Measurements from ENCODE around the gene ORAI3. TPM values are rescaled to one million over a fixed set of nuclear protein-coding genes. Genes with fewer than 3 reads are reported as not detected.
A peak's percentile ranks its signal among the peaks of the same experiment; 100 is the strongest.

The ORAI3 gene
- total and polyA plus RNA-seq, 2 of the 13 experiments (the other 11 are each of a cell fraction or from before 2014, with no cell fraction given): 11.4 to 32.0 TPM

- TF ChIP-seq EED (CRISPR knock-in tag; IDR thresholded peaks at IDR 0.05) (no peak; the same call in 1 of the 2 replicates), SPEN (CRISPR knock-in tag; IDR thresholded peaks at IDR 0.05; ENCODE audit: low read depth) (peak; percentile 85), ZNF670 (CRISPR knock-in tag; IDR thresholded peaks at IDR 0.05; ENCODE audit: borderline replicate concordance) (no peak; the same call in 1 of the 2 replicates), TEAD2 (CRISPR knock-in tag; IDR thresholded peaks at IDR 0.05) (peak; percentile 92), ERF (CRISPR knock-in tag; IDR thresholded peaks at IDR 0.05) (peak; percentile 74), MAF1 (CRISPR knock-in tag; IDR thresholded peaks at IDR 0.05; ENCODE audit: borderline replicate concordance) (0 out of 2 replicates have a peak, but pooled peaks have one; percentile 7), JARID2 (CRISPR knock-in tag; IDR thresholded peaks at IDR 0.05; ENCODE audit: insufficient replicate concordance) (no peak), CEBPG (CRISPR knock-in tag; IDR thresholded peaks at IDR 0.05) (0 out of 2 replicates have a peak, but pooled peaks have one; percentile 26), ZNF614 (CRISPR knock-in tag; IDR thresholded peaks at IDR 0.05; ENCODE audit: borderline replicate concordance) (0 out of 2 replicates have a peak, but pooled peaks have one; percentile 27), CAMTA2 (CRISPR knock-in tag; IDR thresholded peaks at IDR 0.05; ENCODE audit: borderline replicate concordance) (no peak; the same call in none of the 2 replicates), KDM5B (CRISPR knock-in tag; IDR thresholded peaks at IDR 0.05; ENCODE audit: borderline replicate concordance) (peak; percentile 73), DZIP1 (CRISPR knock-in tag; IDR thresholded peaks at IDR 0.05) (peak; percentile 98), WIZ (CRISPR knock-in tag; IDR thresholded peaks at IDR 0.05) (peak; percentile 72; the same call in 1 of the 2 replicates), MAFG (CRISPR knock-in tag; IDR thresholded peaks at IDR 0.05) (no peak), FOXO1 (CRISPR knock-in tag; IDR thresholded peaks at IDR 0.05) (no peak), ZNF883 (CRISPR knock-in tag; IDR thresholded peaks at IDR 0.05; ENCODE audit: not compliant biosample characterization) (peak; percentile 97), ZSCAN5A (CRISPR knock-in tag; IDR thresholded peaks at IDR 0.05; ENCODE audit: borderline replicate concordance) (no peak; the same call in 1 of the 2 replicates), BHLHE40 (IDR thresholded peaks at IDR 0.05; ENCODE audit: low read length) (peak; percentile 84), THAP7 (CRISPR knock-in tag; IDR thresholded peaks at IDR 0.05) (peak; percentile 95), ZBTB21 (CRISPR knock-in tag; IDR thresholded peaks at IDR 0.05) (0 out of 2 replicates have a peak, but pooled peaks have one; percentile 1), MEIS1 (CRISPR knock-in tag; IDR thresholded peaks at IDR 0.05; ENCODE audit: borderline replicate concordance) (peak; percentile 77), ZNF136 (CRISPR knock-in tag; IDR thresholded peaks at IDR 0.05; ENCODE audit: low read depth) (peak; percentile 93), FOXC1 (CRISPR knock-in tag; IDR thresholded peaks at IDR 0.05; ENCODE audit: borderline replicate concordance) (peak; percentile 74; the same call in 1 of the 2 replicates)
Observed at GRCh38 chr16:30985401-30986128, 36.7 kb downstream of the ORAI3 start (continued).
